Caco-2 (cell line): ENCODE results near the gene ESPN. TPM values are rescaled to one million over a fixed set of nuclear protein-coding genes. Genes with fewer than 3 reads are reported as not detected.

Experiments
- BruUV-seq: library from RNA; stranded (reverse); fragments of 400-500 nt; replicated peaks from 2 replicates; lab custom pipeline; 2021; lab: Mats Ljungman, UMichigan
- CTCF ChIA-PET: fragments of 300-600 bp; sonication (Branson Sonifier 250); formaldehyde crosslinking; loops from one replicate; lab custom pipeline; 2022; ENCODE audit warnings: antibody characterized with exemption; lab: Charles Lee
- POLR2A ChIA-PET: fragments of 300-600 bp; sonication (Branson Sonifier 250); formaldehyde crosslinking; loops from one replicate; lab custom pipeline; 2022; ENCODE audit warnings: antibody characterized with exemption; lab: Charles Lee
- DNase-seq, 2 experiments: peaks; one replicate each; pipeline versions ENCODE4 v3.0.0 to v3.0.0-alpha.2; 2020 to 2022
- H3K27me3 ChIP-seq: replicated peaks from 2 replicates; pipeline ENCODE4 v1.6.0; 2011; ENCODE audit warnings: low read length; ENCODE audit not compliant: control insufficient read depth, insufficient read depth
- H3K36me3 ChIP-seq: 2 replicates; pipeline ENCODE4 v1.5.1; 2011; ENCODE audit warnings: low read length; ENCODE audit not compliant: control insufficient read depth, insufficient read depth
- H3K4me1 ChIP-seq: fragments of 250-450 bp; sonication (Bioruptor Pico); 2 replicates; pipeline ENCODE4 v1.5.1; 2020; ENCODE audit warnings: mild to moderate bottlenecking
- H3K4me3 ChIP-seq: 2 replicates; pipeline ENCODE4 v1.5.1; 2011; ENCODE audit warnings: low read depth, mild to moderate bottlenecking, control low read depth, low read length
- H3K9me3 ChIP-seq: fragments of 250-450 bp; sonication (Bioruptor Pico); 2 replicates; pipeline ENCODE4 v1.5.1; 2020; ENCODE audit warnings: mild to moderate bottlenecking, moderate library complexity
- H3K27ac Mint-ChIP-seq: one replicate; pipeline ENCODE4 v1.8.0; 2022; ENCODE audit warnings: mixed read lengths; ENCODE audit not compliant: unreplicated experiment
- H3K27me3 Mint-ChIP-seq: one replicate; pipeline ENCODE4 v1.8.0; 2022; ENCODE audit warnings: mixed read lengths; ENCODE audit not compliant: insufficient read depth, unreplicated experiment
- H3K36me3 Mint-ChIP-seq: one replicate; pipeline ENCODE4 v1.8.0; 2022; ENCODE audit warnings: mild to moderate bottlenecking, mixed read lengths; ENCODE audit not compliant: insufficient read depth, unreplicated experiment
- H3K4me1 Mint-ChIP-seq: one replicate; pipeline ENCODE4 v1.8.0; 2022; ENCODE audit warnings: low read depth, mixed read lengths; ENCODE audit not compliant: unreplicated experiment
- H3K4me3 Mint-ChIP-seq: one replicate; pipeline ENCODE4 v1.8.0; 2022; ENCODE audit warnings: mild to moderate bottlenecking, moderate library complexity, mixed read lengths; ENCODE audit not compliant: unreplicated experiment
- H3K9me3 Mint-ChIP-seq: one replicate; pipeline ENCODE4 v1.8.0; 2022; ENCODE audit warnings: mixed read lengths; ENCODE audit not compliant: unreplicated experiment
- CTCF ChIP-seq, 2 experiments: fragments of 200-600 bp in 1 of 2; IDR thresholded peaks; 1 replicate in 1 of 2; 2 replicates in 1 of 2; pipeline versions ENCODE4 v1.5.1 to v1.8.0; 2011 to 2022; ENCODE audit warnings: antibody characterized with exemption in 1 of 2, control low read depth in 1 of 2, inconsistent platforms in 1 of 2, low read depth in 1 of 2, low read length in 1 of 2, mild to moderate bottlenecking in 1 of 2, moderate library complexity in 1 of 2; ENCODE audit not compliant: insufficient read depth in 1 of 2, severe bottlenecking in 1 of 2, unreplicated experiment in 1 of 2
- intact Hi-C: fragments of 100-400 bp; cut with micrococcal nuclease; formaldehyde crosslinking; loops from one replicate; pipeline ENCODE4 v1.10.0; 2022; ENCODE audit not compliant: unreplicated experiment
- total RNA-seq: library from RNA; stranded (reverse); gene quantifications from 2 replicates; pipeline ENCODE4 v1.2.3, GENCODE V29; 2022

The ESPN gene
- total RNA-seq, 1 experiment from 2014 or later, result 16.3 TPM

GRCh38 chr1:6504887-6505286 lies 80.3 kb downstream of the ESPN start:
- DNase-seq, result no peak
- Histone ChIP-seq H3K4me3 (no peak overlapping the region), H3K9me3 (no peaks in the 10 kb centered on the region), H3K27me3 (no peaks in the 10 kb centered on the region), H3K36me3 (no peaks in the 10 kb centered on the region), H3K4me1 (no peaks in the 10 kb centered on the region)
- intact Hi-C loops, result no loop called here
- BruUV-seq, result no TSS peak
- TF ChIP-seq CTCF (IDR thresholded peaks at IDR 0.05; ENCODE audit: insufficient read depth in 1 of 2, low read depth in 1 of 2, low read length in 1 of 2, severe bottlenecking in 1 of 2, unreplicated experiment in 1 of 2), result no peak
- Mint-ChIP-seq H3K36me3 (no peaks in the 10 kb centered on the region), H3K27me3 (no peaks in the 10 kb centered on the region), H3K9me3 (no peaks in the 10 kb centered on the region), H3K4me1 (no peaks in the 10 kb centered on the region), H3K27ac (no peak overlapping the region), H3K4me3 (no peak overlapping the region)
- POLR2A ChIA-PET, result no interaction called here
- CTCF ChIA-PET, result no interaction called here

DNA sequence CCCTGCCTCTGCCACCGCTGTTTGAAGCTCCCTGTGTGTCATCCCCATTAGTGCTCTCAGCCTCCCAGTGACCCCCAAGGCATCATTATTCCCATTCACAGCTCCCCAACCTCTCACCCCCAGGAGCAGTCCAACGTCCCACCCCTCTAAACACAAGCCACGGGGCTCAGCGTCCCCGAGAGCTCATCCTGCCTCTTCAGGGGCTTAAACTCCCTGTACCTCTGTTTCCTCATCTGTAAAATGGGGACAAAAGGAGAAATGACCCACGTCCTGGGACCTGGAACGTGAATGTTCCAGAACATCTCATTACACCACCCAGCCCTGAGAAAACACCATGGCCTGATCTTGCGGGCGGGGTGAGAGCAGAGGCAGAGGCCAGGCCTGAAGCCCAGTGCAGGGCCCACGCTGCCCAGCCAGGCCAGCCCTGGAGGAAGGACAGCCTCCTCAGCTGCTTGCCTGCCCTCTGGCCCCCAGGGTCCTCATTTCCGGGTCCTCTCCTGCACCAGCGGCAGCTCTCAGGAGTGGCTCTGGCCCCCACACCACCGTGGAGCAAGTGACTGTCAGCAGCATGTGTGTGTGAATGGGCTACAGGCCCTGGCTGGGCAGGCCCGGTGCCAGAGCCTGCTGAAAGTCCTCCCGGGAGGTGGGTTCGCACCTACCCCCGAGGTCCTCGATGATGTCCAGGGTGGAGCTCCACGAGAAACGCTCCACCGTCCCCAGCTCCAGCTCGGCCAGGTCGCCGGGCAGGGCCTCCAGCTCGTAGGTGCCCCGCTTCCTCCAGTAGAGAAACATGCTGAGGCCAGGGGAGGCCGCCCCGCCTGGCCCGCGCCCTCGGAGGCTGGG lies 81.0 kb downstream of the ESPN start:
- Mint-ChIP-seq H3K9me3 (no peaks in the 10 kb centered on the region), H3K4me3 (no peak overlapping the region), H3K4me1 (no peaks in the 10 kb centered on the region), H3K27ac (no peak overlapping the region), H3K36me3 (no peaks in the 10 kb centered on the region), H3K27me3 (no peaks in the 10 kb centered on the region)
- CTCF ChIA-PET, result no interaction called here
- no TSS peak for BruUV-seq
- TF ChIP-seq CTCF (IDR thresholded peaks at IDR 0.05; ENCODE audit: insufficient read depth in 1 of 2, low read depth in 1 of 2, low read length in 1 of 2, severe bottlenecking in 1 of 2, unreplicated experiment in 1 of 2), result no peak
- intact Hi-C loops, result no loop called here
- Histone ChIP-seq H3K27me3 (no peaks in the 10 kb centered on the region), H3K36me3 (no peaks in the 10 kb centered on the region), H3K4me3 (no peak overlapping the region), H3K4me1 (no peaks in the 10 kb centered on the region), H3K9me3 (no peaks in the 10 kb centered on the region)
- POLR2A ChIA-PET, result no interaction called here
- no peak for DNase-seq

GRCh38 chr1:6506210-6507036 lies 81.8 kb downstream of the ESPN start:
- H3K4me1 ChIP-seq, result no peaks in the 10 kb centered on the region
- Mint-ChIP-seq H3K27me3 (no peaks in the 10 kb centered on the region), H3K36me3 (no peaks in the 10 kb centered on the region), H3K4me3 (no peak overlapping the region), H3K9me3 (no peaks in the 10 kb centered on the region), H3K4me1 (no peaks in the 10 kb centered on the region), H3K27ac (no peak overlapping the region)
- no peak for DNase-seq
- ChIA-PET CTCF (no interaction called here), POLR2A (no interaction called here)
- no peaks in the 10 kb centered on the region for H3K27me3 ChIP-seq
- H3K4me3 ChIP-seq, result no peak overlapping the region
- no peaks in the 10 kb centered on the region for H3K36me3 ChIP-seq
- BruUV-seq, result no TSS peak
- intact Hi-C loops, result no loop called here
- TF ChIP-seq CTCF (IDR thresholded peaks at IDR 0.05; ENCODE audit: insufficient read depth in 1 of 2, low read depth in 1 of 2, low read length in 1 of 2, severe bottlenecking in 1 of 2, unreplicated experiment in 1 of 2), result no peak
- no peaks in the 10 kb centered on the region for H3K9me3 ChIP-seq
